Esophagus muscularis mucosa (tissue), 3 donors: ENCODE data around the gene AASDH.

ENCODE experiments used
- CTCF ChIP-seq, 3 experiments: fragments of 200-600 bp in 2 of 3; fragments of 450-650 bp in 1 of 3; sonication (generic) in 2 of 3; IDR thresholded peaks; one replicate each; pipeline ENCODE4 v1.5.1; 2017 to 2019; ENCODE audit warnings: antibody characterized with exemption in 3 of 3, mild to moderate bottlenecking in 2 of 3, moderate library complexity in 1 of 3
- EP300 ChIP-seq: sonication (generic); formaldehyde crosslinking; IDR thresholded peaks from one replicate; pipeline ENCODE4 v1.6.1; 2017; ENCODE audit warnings: antibody characterized with exemption

- TF ChIP-seq CTCF (IDR thresholded peaks at IDR 0.05) = no peak
- no peak for TF ChIP-seq EP300
Measured at GRCh38 chr4:56370377-56370776, 16.9 kb downstream of the AASDH start.
